ENCODE data around the gene BSN.

DNA sequence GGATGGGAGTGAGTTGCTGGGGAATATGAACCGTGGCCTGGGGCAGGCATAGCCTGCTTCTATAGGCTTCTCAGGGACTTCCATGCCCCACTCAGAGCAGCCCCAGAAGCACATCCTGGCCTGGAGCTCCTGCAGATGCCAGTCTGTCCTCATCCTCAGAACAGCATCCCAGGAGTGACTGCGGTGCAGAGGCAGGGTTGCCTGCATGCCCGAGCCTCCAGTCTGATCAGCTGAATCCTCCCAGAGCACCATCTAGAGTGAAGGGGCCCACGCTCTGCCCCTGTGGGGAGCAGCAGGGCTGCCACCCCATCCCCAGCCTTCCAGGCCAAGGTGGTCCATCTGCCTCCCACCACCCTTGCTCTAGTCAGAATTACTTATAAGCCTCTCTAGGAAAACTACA is 75.2 kb downstream of the BSN start:
- TF ChIP-seq, protein P1, sequence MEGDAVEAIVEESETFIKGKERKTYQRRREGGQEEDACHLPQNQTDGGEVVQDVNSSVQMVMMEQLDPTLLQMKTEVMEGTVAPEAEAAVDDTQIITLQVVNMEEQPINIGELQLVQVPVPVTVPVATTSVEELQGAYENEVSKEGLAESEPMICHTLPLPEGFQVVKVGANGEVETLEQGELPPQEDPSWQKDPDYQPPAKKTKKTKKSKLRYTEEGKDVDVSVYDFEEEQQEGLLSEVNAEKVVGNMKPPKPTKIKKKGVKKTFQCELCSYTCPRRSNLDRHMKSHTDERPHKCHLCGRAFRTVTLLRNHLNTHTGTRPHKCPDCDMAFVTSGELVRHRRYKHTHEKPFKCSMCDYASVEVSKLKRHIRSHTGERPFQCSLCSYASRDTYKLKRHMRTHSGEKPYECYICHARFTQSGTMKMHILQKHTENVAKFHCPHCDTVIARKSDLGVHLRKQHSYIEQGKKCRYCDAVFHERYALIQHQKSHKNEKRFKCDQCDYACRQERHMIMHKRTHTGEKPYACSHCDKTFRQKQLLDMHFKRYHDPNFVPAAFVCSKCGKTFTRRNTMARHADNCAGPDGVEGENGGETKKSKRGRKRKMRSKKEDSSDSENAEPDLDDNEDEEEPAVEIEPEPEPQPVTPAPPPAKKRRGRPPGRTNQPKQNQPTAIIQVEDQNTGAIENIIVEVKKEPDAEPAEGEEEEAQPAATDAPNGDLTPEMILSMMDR (IDR thresholded peaks at IDR 0.05), result no peak
- TF ChIP-seq POLR2A (IDR thresholded peaks at IDR 0.05), result no peak

All from suprapubic skin (tissue), 3 donors.